Mucosa of stomach (tissue), 1 donor: ENCODE data around the gene SLC16A3.

ENCODE experiments used
- H3K27me3 ChIP-seq: one replicate; pipeline ENCODE4 v1.7.0; 2013; ENCODE audit warnings: mild to moderate bottlenecking, low read length; ENCODE audit not compliant: control insufficient read depth, insufficient read depth
- H3K36me3 ChIP-seq: one replicate; pipeline ENCODE4 v1.7.0; 2013; ENCODE audit warnings: low read length; ENCODE audit not compliant: control insufficient read depth, insufficient read depth
- H3K4me1 ChIP-seq: one replicate; pipeline ENCODE4 v1.7.0; 2013; ENCODE audit warnings: mild to moderate bottlenecking, low read length; ENCODE audit not compliant: control insufficient read depth, insufficient read depth
- H3K4me3 ChIP-seq: one replicate; pipeline ENCODE4 v1.7.0; 2013; ENCODE audit warnings: low read length
- H3K9ac ChIP-seq: one replicate; pipeline ENCODE4 v1.7.0; 2013; ENCODE audit warnings: mild to moderate bottlenecking, low read length, moderate library complexity
- H3K9me3 ChIP-seq: one replicate; pipeline ENCODE4 v1.7.0; 2013; ENCODE audit warnings: mild to moderate bottlenecking, low read length, moderate library complexity; ENCODE audit not compliant: control insufficient read depth
- donor health status: Pancreatic carcinoma.

Gene SLC16A3

GRCh38 chr17:82263641-82264040 lies 34.8 kb downstream of the SLC16A3 start:
- Histone ChIP-seq H3K9me3 (no peaks in the 10 kb centered on the region), H3K4me3 (no peak overlapping the region), H3K36me3 (peaks cover 41% of the 10 kb centered on the region), H3K27me3 (no peaks in the 10 kb centered on the region), H3K4me1 (peaks cover 40% of the 10 kb centered on the region), H3K9ac (no peak overlapping the region)

- H3K27me3 ChIP-seq: no peaks in the 10 kb centered on the region
- peaks cover 23% of the 10 kb centered on the region for H3K36me3 ChIP-seq
- peaks cover 62% of the 10 kb centered on the region for H3K4me1 ChIP-seq
- H3K9me3 ChIP-seq: no peaks in the 10 kb centered on the region
- H3K9ac ChIP-seq: peak overlapping the region; percentile 63
- H3K4me3 ChIP-seq: no peak overlapping the region
These were observed 37.3 kb downstream of the SLC16A3 start for GRCh38 chr17:82266142-82266541.

GRCh38 chr17:82267575-82268379 lies 38.9 kb downstream of the SLC16A3 start:
- Histone ChIP-seq H3K4me1 (peaks cover 73% of the 10 kb centered on the region), H3K9ac (peak overlapping the region; percentile 5), H3K4me3 (no peak overlapping the region), H3K27me3 (no peaks in the 10 kb centered on the region), H3K9me3 (no peaks in the 10 kb centered on the region), H3K36me3 (peaks cover 19% of the 10 kb centered on the region)

GRCh38 chr17:82269138-82269881 lies 40.5 kb downstream of the SLC16A3 start:
- Histone ChIP-seq H3K9me3 (no peaks in the 10 kb centered on the region), H3K27me3 (no peaks in the 10 kb centered on the region), H3K9ac (peak overlapping the region; percentile 27), H3K4me1 (peaks cover 69% of the 10 kb centered on the region), H3K4me3 (no peak overlapping the region), H3K36me3 (peaks cover 15% of the 10 kb centered on the region)

- no peaks in the 10 kb centered on the region for H3K27me3 ChIP-seq
- H3K36me3 ChIP-seq: peaks cover 15% of the 10 kb centered on the region
- H3K4me3 ChIP-seq: no peak overlapping the region
- peaks cover 75% of the 10 kb centered on the region for H3K4me1 ChIP-seq
- no peaks in the 10 kb centered on the region for H3K9me3 ChIP-seq
- H3K9ac ChIP-seq: peak overlapping the region; percentile 27
These were observed 41.1 kb downstream of the SLC16A3 start for GRCh38 chr17:82269882-82270500.

- H3K4me1 ChIP-seq: peaks cover 75% of the 10 kb centered on the region
- H3K9ac ChIP-seq: no peak overlapping the region
- H3K9me3 ChIP-seq: no peaks in the 10 kb centered on the region
- H3K27me3 ChIP-seq: no peaks in the 10 kb centered on the region
- H3K36me3 ChIP-seq: peaks cover 11% of the 10 kb centered on the region
- H3K4me3 ChIP-seq: no peak overlapping the region
These were observed 41.8 kb downstream of the SLC16A3 start for GRCh38 chr17:82270651-82271050.

GRCh38 chr17:82271401-82271800 lies 42.6 kb downstream of the SLC16A3 start:
- peaks cover 6% of the 10 kb centered on the region for H3K36me3 ChIP-seq
- H3K4me1 ChIP-seq: peaks cover 67% of the 10 kb centered on the region
- no peak overlapping the region for H3K4me3 ChIP-seq
- H3K27me3 ChIP-seq: no peaks in the 10 kb centered on the region
- no peak overlapping the region for H3K9ac ChIP-seq
- no peaks in the 10 kb centered on the region for H3K9me3 ChIP-seq

- Histone ChIP-seq H3K36me3 (peaks cover 6% of the 10 kb centered on the region), H3K9ac (peak overlapping the region; percentile 87), H3K4me1 (peaks cover 56% of the 10 kb centered on the region), H3K27me3 (no peaks in the 10 kb centered on the region), H3K4me3 (no peak overlapping the region), H3K9me3 (no peaks in the 10 kb centered on the region)
These were observed 43.9 kb downstream of the SLC16A3 start for GRCh38 chr17:82272495-82273326.

- no peaks in the 10 kb centered on the region for H3K27me3 ChIP-seq
- H3K4me3 ChIP-seq: peak within 1 kb of the TSS; percentile 51
- peak within 1 kb of the TSS; percentile 87 for H3K9ac ChIP-seq
- peaks cover 6% of the 10 kb centered on the region for H3K36me3 ChIP-seq
- H3K9me3 ChIP-seq: no peaks in the 10 kb centered on the region
- H3K4me1 ChIP-seq: peaks cover 49% of the 10 kb centered on the region
These were observed 44.7 kb downstream of the SLC16A3 start, which contains the start of gene CSNK1D for GRCh38 chr17:82273327-82274133. CSNK1D (minus strand) TSS chr17:82273700; CDS start chr17:82273381, 319 bp downstream.

GRCh38 chr17:82274134-82275020 lies 45.5 kb downstream of the SLC16A3 start:
- Histone ChIP-seq H3K27me3 (no peaks in the 10 kb centered on the region), H3K4me3 (peak overlapping the region; percentile 51), H3K9me3 (no peaks in the 10 kb centered on the region), H3K36me3 (peaks cover 6% of the 10 kb centered on the region), H3K9ac (peak overlapping the region; percentile 87), H3K4me1 (peaks cover 47% of the 10 kb centered on the region)
